Measurements from ENCODE around the gene CLASRP.

DNA sequence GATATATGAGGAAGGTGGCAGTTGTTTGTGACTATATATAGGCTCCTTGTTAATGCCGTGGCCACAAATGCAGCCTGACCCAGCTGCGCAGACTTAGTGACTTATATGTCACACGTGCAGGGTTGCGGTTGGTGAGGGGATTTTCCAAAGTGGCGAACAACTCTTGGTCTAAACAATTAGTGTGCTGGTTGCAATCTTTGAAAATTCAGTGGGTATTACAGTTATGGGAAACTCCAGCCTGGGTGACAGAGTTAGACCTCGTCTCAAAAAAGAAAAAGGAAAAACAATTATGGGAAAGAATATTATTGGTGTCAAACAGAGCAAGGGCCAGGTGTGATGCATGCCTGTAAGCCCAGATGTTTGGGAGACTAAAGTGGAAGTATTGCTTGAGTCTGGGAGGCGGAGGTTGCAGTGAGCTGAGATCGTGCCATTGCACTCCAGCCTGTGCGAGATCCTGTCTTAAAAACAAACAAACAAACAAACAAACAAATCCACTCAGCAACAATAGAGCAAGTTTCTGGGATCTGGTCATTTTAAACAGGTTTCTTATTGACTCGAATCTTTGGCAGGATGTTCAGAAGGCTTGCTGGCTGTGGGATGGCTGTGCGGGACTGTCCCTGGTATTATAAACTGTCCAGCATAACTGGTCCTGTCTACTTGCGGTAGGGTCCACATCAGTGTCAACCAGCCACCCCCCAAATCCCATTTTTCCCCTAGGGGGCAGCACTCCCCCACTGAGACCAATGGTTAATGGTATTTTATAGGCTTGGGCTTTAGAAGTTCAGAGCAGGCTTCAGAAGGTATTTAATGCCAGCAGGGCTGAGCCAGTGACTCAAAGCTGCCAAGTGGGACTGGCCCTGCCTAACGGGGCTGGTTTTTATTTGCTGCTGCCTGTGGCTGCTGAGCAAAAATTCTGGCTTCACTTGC, 22.2 kb upstream of the CLASRP start:
- TF ChIP-seq ZFP3 (CRISPR knock-in tag; IDR thresholded peaks at IDR 0.05) (no peak), ZNF8 (CRISPR knock-in tag; IDR thresholded peaks at IDR 0.05) (no peak), RARB (CRISPR knock-in tag; IDR thresholded peaks at IDR 0.05) (no peak), TCF4 (CRISPR knock-in tag; IDR thresholded peaks at IDR 0.05; ENCODE audit: borderline replicate concordance) (no peak), BACH2 (CRISPR knock-in tag; IDR thresholded peaks at IDR 0.05; ENCODE audit: borderline replicate concordance) (no peak), GLIS3 (CRISPR knock-in tag; IDR thresholded peaks at IDR 0.05) (no peak)

Data from SK-N-SH treated with all-trans-retinoic acid at 6 μM for 48 hours (cell line).